ENCODE measurements around the gene SORCS2. TPM values are rescaled to one million over a fixed set of nuclear protein-coding genes. Genes with fewer than 3 reads are reported as not detected.

SORCS2 gene
- total RNA-seq, 6 experiments from 2014 or later: 0.18 to 6.2 (median 3.1) TPM

- Histone ChIP-seq H3K27ac (no peak overlapping the region), H3K4me3 (no peak overlapping the region), H3K36me3 (no peaks in the 10 kb centered on the region), H3K27me3 (no peaks in the 10 kb centered on the region), H3K4me1 (peaks cover 0 to 8% (median 0%) of the 10 kb centered on the region in 4 donors), H3K9me3 (no peaks in the 10 kb centered on the region)
- no peak for ATAC-seq
- intact Hi-C loops (cut with DNase I): no loop called here
- WGBS (ENCODE audit: insufficient coverage, low coverage, low lambda C conversion rate, missing lambda C conversion rate): 67% methylated on average over 2 of the region's 11 CpGs
- peak in 1 of 3 donors; percentile 12 for DNase-seq
- TF ChIP-seq POLR2A (IDR thresholded peaks at IDR 0.05): no peak
- TF ChIP-seq, protein P1, sequence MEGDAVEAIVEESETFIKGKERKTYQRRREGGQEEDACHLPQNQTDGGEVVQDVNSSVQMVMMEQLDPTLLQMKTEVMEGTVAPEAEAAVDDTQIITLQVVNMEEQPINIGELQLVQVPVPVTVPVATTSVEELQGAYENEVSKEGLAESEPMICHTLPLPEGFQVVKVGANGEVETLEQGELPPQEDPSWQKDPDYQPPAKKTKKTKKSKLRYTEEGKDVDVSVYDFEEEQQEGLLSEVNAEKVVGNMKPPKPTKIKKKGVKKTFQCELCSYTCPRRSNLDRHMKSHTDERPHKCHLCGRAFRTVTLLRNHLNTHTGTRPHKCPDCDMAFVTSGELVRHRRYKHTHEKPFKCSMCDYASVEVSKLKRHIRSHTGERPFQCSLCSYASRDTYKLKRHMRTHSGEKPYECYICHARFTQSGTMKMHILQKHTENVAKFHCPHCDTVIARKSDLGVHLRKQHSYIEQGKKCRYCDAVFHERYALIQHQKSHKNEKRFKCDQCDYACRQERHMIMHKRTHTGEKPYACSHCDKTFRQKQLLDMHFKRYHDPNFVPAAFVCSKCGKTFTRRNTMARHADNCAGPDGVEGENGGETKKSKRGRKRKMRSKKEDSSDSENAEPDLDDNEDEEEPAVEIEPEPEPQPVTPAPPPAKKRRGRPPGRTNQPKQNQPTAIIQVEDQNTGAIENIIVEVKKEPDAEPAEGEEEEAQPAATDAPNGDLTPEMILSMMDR (IDR thresholded peaks at IDR 0.05): no peak
These were observed 485.5 kb downstream of the SORCS2 start for GRCh38 chr4:7677799-7678301.

- no peaks in the 10 kb centered on the region for H3K27me3 ChIP-seq
- peaks cover 0 to 6% (median 0%) of the 10 kb centered on the region in 4 donors for H3K4me1 ChIP-seq
- H3K4me3 ChIP-seq: no peak overlapping the region
- TF ChIP-seq POLR2A (IDR thresholded peaks at IDR 0.05): no peak
- TF ChIP-seq, protein P1 (IDR thresholded peaks at IDR 0.05): no peak
- H3K36me3 ChIP-seq: no peaks in the 10 kb centered on the region
- no peaks in the 10 kb centered on the region for H3K9me3 ChIP-seq
- intact Hi-C loops (cut with DNase I): no loop called here
- no CpG with 5 or more reads among the region's 9 CpGs for WGBS (ENCODE audit: insufficient coverage, low coverage, low lambda C conversion rate, missing lambda C conversion rate)
- DNase-seq (peak in 1 of 3 donors; percentile 9), ATAC-seq (no peak)
- no peak overlapping the region for H3K27ac ChIP-seq
These were observed 486.0 kb downstream of the SORCS2 start for GRCh38 chr4:7678318-7678852.

GRCh38 chr4:7679406-7680040 is 487.2 kb downstream of the SORCS2 start:
- no peak for ATAC-seq
- intact Hi-C loops (cut with DNase I): no loop called here
- Histone ChIP-seq H3K36me3 (no peaks in the 10 kb centered on the region), H3K4me1 (no peaks in the 10 kb centered on the region), H3K27ac (no peak overlapping the region), H3K4me3 (no peak overlapping the region), H3K27me3 (no peaks in the 10 kb centered on the region), H3K9me3 (no peaks in the 10 kb centered on the region)
- 59% methylated on average over 8 of the region's 11 CpGs for WGBS (ENCODE audit: insufficient coverage, low coverage, low lambda C conversion rate, missing lambda C conversion rate)
- TF ChIP-seq POLR2A (IDR thresholded peaks at IDR 0.05): no peak
- TF ChIP-seq, protein P1 (IDR thresholded peaks at IDR 0.05): no peak
- DNase-seq: peak in 1 of 3 donors; percentile 10

DNA sequence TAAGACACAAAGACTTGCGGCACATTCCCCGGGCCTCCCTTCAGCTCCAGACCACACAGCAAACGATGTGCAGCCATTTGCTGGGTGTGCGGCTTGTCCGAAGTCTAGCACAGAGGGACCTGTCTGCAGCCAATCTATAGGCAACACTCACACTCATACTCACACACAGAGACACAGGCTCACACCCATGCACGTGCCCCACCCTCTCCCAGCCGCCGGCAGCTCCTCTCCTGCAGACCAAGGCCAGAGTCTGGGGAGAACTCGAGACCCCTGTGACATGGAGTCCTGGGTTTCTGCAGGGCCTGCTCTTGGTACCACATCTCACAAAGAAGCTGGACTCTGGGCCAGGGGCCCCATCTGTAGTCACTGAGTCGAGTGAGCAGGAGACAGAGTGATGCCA is 487.8 kb downstream of the SORCS2 start:
- no CpG with 5 or more reads among the region's 10 CpGs for WGBS (ENCODE audit: insufficient coverage, low coverage, low lambda C conversion rate, missing lambda C conversion rate)
- Histone ChIP-seq H3K36me3 (no peaks in the 10 kb centered on the region), H3K9me3 (no peaks in the 10 kb centered on the region), H3K27ac (no peak overlapping the region), H3K4me3 (no peak overlapping the region), H3K4me1 (no peaks in the 10 kb centered on the region), H3K27me3 (no peaks in the 10 kb centered on the region)
- no peak for ATAC-seq
- TF ChIP-seq, protein P1 (IDR thresholded peaks at IDR 0.05): no peak
- no peak for TF ChIP-seq POLR2A (IDR thresholded peaks at IDR 0.05)
- DNase-seq: peak in 1 of 3 donors; percentile 10
- intact Hi-C loops (cut with DNase I): no loop called here

Measured in right lobe of liver (tissue), 6 donors.